Activated naive CD4-positive, alpha-beta T cell treated with Interleukin-2 at 50 U/mL for 16 hours (primary cell): Measurements from ENCODE around the gene ST8SIA6.
"Not testable (repeated sequence)": the region's sequence is repeated elsewhere in the genome, so short reads cannot be mapped to it uniquely, and the experiment has no call there.

Experiments
- DNase-seq: peaks from one replicate; pipeline ENCODE4 v3.0.0-alpha.2; 2020

Gene ST8SIA6

DNA sequence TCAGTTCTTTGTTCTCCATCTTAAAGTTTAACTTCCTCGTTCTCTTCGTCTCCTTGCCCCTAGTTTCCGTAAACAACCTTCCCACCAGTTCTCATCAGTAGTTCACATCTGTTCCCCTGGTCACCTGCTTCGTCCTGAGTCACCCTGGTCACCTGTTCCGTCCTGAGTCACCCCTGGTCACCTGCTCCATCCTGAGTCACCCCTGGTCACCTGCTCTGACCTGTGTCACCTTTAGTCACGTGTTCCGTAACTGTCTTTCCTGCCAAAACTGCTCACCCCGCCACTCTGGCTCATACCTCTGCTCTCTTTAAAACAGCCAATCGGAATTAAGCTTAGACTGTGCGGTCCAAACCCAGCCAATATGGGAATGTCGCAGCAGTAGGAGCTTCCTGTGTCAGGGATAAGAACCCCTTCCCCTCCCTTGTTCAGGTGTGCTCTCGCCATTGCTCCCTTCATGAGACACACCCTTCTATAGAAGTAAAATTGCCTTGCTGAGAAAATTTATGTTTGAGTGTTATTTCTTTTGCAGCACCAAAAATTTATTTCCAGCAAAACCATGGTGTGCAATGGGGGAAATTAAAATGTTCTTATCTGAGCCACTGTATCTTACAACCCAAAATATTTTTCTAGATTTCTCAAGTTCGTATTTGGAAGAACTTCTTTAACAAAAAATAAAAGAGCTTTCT, 114.1 kb downstream of the ST8SIA6 start:
- no peak for DNase-seq

DNA sequence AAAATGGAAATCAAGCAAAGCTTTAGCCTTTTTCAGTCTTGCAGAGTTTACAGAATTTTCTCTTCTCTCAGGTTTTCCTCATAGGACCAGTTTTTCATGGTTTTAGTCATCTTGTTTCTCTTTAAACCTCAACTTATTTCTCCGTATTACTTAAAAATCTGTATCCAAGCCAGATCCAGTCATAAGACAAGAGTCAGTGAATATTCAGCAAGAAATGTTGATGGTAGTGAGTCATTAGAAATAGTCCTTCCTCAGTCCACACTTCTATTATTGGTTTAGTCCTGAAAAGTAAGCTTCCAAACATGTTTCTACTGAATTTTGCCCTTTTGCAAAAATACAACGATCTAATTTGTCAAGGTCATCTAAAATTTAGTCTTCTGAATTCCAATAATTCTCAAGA, 119.3 kb downstream of the ST8SIA6 start:
- no peak for DNase-seq

DNA sequence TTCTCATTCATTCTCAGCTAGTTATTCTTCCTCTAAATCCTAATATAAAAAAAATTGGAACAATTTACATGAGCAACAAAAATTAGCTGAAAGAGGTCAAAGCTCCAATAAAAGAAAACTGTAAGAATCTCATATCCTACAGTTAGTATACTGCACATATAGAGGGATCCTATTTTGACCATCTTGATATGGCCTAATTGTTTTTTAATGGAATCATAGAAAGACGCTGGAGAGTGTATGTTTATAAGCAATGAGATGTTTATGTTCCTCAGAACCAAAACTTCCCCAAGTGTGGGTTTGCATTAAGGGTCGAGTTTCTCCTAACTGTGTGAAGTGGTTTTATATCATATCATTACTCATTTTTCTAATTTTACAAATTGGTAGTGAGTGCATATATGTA, 123.9 kb downstream of the ST8SIA6 start:
- no peak for DNase-seq

DNA sequence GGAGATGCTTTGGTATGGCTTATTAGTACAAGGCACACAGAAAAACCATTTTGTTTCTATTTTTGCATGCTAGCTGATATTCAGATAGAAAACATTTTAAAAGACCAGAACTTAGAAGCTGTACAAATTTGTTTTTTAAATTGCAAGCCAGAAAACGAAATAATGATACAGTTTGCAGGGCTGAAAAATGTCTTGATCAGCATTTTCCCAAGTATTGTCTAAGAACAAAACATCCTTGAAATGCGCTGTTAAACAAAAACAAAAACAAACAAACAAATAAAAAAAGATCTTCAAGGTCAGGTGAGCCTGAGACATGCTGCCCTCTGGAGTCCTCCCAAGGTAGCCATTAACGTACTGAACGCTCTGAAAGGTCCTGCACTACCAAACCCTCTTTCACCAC, 128.0 kb downstream of the ST8SIA6 start:
- no peak for DNase-seq

DNA sequence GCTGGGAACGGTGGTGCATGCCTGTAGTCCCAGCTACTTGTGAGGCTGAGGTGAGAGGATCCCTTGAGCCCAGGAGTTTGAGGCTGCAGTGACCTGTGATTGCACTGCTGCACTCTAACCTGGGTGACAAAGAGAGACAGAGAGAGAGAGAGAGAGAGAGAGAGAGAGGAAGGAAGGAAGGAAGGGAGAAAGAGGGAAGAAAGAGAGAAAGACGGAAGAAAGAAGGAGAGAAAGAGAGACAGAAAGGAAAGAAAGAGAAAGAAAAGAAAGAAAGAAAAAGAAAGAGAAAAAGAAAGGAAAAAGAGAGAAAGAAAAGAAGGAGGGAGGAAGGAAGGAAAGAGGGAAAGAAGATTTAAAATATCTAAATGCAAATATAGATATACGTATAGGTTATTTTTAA, 132.4 kb downstream of the ST8SIA6 start:
- DNase-seq, result not testable (repeated sequence)

DNA sequence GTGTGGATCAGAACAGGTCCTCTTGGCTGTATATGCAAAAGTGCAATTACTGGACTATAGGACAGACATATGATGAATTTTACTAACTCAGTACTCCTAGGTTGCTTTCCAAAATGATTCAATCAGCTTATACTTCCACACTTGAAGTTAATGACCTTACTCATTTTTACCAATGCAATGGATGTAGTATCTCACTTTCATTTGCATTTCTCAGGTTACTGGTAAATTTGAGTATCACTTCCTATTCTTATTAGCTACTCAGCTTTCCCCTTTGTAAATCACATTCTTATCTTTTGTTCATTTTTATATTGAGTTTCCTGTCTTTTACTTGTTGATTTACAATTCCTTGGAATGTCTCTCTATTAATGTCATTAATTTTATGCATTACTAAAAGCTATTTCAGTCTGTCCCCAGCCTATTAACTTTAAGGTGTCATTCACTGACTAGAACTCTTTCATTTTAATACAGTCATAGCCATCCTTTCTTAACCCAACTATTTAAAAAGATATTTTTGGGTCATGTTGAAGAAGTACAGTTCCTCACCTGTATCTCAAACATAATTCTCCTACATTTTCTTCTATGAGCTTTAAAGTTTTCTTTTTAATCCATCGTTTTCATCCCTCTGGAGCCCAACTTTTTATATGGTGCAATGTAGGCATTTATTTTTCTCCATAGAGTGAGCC, 137.8 kb downstream of the ST8SIA6 start:
- DNase-seq, result no peak

DNA sequence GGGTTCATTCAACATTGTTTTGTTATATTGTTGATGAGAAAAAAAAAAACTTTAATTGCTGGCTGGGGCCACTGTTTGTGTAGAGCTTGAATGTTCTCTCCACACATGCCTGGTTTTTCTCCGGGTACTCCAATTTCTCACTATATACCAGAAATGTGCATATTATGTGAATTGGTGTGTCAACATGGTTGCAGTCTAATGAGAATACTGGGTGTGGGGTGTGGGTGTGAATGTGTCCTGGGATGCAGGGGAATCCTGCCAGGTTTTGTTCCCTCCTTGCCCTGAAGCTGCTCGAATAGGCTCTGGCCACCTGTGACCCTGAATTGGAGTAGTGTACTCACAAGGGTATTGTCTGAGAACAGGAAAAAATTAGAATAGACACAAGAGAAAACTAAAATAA, 145.0 kb downstream of the ST8SIA6 start:
- no peak for DNase-seq

DNA sequence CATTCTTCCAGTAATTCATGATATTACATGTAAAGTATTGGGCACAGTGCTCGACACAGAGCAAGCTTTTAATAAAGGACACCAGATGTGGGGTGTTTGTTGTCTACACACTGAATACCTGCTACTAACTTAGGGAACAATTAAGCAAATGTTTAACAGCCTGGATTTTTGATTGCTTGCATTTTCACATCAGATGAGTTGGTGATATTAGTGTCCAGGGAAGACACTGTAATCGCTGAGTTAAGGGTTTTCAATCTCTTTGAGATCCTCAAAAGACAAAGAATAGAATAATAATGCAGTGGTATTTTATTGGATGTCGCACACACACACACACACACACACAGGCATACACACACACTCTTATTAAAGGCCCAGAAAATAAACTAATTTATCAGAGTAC, 147.3 kb downstream of the ST8SIA6 start:
- DNase-seq, result no peak

DNA sequence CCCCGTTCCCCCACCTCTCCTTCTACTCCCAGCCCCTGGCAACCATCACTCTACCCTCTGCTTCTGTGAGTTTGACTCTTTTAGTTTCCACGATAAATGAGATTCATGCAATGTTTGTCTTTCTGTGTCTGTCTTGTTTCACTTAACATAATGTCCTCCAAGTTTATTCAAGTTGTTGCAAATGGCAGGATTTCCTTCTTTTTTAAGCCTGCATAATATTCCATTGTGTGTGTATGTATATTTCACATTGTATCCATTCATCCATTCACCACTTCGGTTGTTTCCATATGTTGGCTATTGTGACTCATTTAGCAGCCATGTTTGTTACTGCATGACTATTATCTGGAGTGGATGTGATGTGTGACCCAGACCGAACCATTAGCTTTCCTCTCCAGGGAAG, 162.0 kb downstream of the ST8SIA6 start:
- DNase-seq, result no peak

DNA sequence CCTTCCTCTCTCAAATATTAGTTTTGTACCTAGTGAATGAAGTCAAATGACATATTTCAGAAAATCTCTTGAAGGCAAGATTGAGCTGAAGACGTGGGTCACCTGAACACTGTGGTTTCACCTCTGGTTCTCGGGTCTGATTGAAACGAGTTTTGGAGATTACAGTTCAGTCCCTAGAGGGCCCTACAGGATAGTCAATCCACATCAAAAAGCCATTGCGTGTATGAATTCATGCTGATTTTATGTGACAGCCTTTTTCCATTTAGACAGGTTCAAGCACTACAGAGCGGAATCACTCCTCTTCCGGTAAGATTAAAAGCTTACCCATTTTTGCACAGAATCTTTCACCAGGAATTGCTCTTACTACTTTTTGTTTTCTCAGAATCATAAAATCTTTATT, 164.2 kb downstream of the ST8SIA6 start:
- DNase-seq, result no peak

DNA sequence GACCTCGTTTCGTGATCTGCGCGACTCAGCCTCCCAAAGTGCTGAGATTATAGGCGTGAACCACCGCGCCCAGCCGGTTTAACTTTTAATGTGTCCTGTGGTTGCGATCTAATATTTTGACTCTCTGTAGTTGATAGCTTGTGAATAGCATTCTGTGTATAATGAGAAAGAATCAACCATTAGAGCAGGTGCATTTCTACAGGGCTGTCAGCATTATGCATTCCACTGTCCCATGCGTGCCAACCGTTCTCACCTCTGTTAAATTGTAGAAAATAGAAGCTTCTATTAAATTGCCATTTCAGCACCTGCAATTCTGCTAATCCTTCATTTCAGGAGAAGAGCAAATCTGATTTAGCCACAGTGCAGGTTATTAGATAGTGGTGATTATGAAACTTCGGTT, 164.6 kb downstream of the ST8SIA6 start:
- DNase-seq, result no peak

DNA sequence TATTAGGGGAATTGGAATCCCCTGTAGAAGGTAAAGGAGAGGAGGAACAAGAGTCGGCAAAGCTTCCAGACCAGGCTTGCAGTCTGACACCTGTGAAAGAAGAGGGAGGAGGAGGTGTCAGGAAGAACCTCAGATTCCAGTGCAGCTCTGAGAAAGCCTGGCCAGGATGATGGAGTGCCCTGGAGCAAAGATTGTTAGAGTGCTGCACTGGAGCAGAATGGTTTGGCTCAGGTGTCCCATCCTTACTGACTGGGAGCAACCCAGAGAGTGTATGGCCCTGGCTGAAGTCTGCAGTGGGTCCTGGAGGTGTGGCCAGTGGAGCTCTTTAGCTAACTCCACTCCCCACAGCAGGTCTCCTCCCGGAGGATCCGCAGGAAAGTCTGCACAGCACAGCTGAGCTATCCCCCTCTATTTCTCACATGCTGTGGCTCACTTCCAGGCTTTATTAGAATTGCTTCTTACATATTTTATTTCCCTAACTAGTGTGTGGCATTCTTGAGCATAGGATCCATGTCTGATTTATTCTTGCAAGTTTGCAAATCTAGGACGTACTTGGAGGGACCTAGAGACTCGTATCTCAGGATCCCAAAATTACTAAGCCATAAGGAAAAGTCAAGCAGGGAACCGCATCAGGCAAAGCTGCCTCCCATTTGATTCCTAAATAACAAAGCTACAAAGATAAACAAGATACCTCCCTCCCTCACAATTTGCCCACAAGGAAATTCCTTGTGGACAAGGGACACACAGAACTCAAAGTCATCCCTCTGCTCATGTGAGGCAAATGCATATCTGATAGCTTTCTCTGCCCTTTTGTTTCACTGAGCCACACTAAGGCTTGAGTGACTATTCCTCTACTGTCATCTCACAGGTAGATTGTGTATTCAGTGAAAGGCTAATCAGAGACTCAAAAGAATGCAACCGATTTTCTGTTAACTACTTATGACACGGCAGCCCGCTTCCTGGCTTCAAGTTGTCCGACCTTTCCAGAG, 167.5 kb downstream of the ST8SIA6 start:
- no peak for DNase-seq

DNA sequence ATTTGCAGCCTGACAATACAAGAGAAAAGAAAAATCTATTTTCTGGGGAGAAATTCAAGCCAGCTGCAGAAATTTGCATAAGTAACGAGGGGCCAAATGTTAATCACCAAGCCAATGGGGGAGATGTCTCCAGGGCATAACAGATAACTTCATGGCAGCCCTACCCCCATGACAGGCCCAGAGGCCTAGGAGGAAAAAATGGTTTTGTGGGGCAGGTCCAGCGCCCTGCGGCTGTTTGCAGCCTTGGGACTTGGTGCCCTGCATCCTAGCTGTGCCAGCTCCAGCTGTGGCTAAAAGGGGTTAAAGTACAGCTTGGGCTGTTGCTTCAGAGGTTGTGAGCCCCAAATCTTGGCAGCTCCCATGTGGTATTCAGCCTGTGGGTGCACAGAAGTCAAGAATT, 172.1 kb downstream of the ST8SIA6 start:
- no peak for DNase-seq

DNA sequence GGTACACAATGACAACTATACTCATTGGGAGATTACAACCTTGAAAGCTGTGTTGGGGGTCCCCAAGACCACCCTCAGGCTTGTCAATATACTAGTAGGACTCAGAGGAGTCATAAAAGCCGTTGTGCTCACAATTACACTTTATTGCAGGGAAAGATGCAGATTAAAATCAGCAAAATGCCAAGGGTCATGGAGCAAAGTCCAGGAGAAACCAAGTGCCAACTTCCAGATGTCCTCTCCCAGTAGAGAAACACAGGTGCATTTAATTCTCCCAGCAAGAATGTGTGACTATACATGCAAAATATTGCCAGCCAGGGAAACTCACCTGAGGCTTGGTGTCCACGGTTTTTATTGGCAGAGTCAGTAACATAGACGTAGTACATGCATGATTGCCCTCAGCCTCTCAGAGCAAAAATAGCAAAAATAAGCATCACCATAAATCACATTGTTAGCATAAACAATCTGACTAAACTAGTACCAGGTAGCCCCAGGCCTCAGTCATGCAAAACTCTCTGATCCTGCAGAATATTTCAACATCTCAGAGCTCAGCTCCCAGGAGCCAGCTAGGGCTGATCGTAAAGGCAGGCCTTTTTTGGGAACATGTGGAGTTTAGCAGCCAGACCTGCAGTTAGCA, 175.7 kb downstream of the ST8SIA6 start:
- no peak for DNase-seq

DNA sequence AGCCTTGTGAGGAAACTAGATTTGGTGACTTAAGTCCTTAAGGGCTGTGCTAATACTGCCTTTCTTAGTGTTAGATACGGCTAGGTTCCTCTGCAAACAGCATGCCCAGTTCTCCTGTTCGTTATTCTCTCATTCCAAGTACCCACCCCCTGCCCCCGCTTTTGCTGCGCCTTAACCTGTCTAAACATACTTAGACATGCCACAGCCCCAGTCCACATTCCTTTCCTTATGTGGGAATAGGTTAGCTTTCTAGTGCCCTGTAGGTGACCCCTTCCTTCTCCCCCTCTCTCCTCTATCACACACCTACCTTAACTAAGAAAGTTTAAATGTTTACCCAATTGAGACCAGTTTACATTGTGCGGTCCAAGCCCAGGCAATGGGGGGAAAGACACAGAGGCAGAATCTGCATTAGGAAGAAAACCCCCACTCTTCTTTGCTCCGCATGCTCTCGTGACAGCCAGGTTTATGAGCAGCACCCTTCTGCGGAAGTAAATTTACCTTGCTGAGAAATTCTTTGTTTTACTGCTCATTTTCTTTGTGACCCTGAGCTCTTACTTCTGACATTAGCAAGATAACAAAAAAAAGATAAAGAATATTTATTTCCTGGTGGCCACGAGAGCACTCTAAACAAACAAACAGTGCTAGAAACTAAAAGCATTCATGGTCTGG, 177.5 kb downstream of the ST8SIA6 start:
- DNase-seq, result no peak

DNA sequence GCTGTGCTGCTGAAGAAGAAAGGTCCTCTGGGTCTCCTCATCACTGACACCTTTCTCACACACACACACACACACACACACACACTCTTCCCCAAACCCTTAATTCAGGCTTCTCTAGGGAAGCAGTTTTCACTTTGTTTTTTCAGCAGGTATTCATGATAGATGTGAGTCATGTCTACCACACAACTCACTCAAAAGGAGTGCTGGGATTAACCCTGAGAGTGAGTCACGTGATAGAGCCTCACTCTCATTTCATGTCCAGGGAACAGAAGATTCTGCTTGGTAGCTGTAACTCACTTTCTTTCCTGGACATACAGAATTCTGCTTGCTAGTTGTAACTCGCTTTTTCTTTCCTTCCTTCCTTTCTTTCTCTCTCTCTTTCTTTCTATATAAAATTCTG, 181.0 kb downstream of the ST8SIA6 start:
- no peak for DNase-seq

DNA sequence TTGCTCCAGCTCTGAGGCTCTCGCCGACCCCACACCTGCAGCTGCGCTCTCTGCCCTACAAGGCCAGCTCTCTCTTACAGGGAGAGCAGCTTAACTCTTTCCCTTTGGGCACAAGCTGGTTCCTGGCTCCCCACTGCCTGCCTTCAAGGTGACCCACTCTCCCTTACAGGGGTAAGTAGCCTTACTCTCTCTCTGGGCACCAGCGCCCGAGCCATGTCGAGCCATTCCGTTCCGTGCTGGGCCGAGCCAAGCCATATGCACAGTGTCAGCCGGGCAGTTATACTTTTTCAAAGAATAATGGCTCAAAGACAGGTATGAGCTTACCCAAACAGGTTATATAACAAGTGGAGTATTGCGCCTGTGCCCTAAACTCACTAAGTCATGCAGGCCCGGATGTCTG, 181.7 kb downstream of the ST8SIA6 start:
- DNase-seq, result no peak
